ENCODE measurements around the gene FAM135A. TPM values are rescaled to one million over a fixed set of nuclear protein-coding genes. Genes with fewer than 3 reads are reported as not detected.
A peak's percentile ranks its signal among the peaks of the same experiment; 100 is the strongest.

Gene FAM135A
- total RNA-seq, result 10 to 100 TPM; 11.3 to 14.5 TPM
- 1 to 10 TPM; 1.4 to 2.8 TPM for polyA plus RNA-seq

- Histone ChIP-seq H3K27me3 (ENCODE audit: insufficient read depth, low read length) (no peaks in the 10 kb centered on the region), H3K27ac (ENCODE audit: low read depth, low read length) (peak within 1 kb of the TSS; percentile 56), H3K4me3 (ENCODE audit: low read length in 2 of 2) (peak within 1 kb of the TSS; percentile 59 to 62), H3K9me3 (ENCODE audit: control insufficient read depth in 1 of 2, low read length in 2 of 2) (no peaks in the 10 kb centered on the region), H3K36me3 (ENCODE audit: insufficient read depth, low read length) (no peaks in the 10 kb centered on the region), H3K4me1 (ENCODE audit: insufficient read depth, low read length) (peaks cover 17% of the 10 kb centered on the region)
- Mint-ChIP-seq H3K4me1 (peaks cover 13 to 26% (median 20%) of the 10 kb centered on the region in 4 donors), H3K4me3 (peak within 1 kb of the TSS; percentile 93 to 97 (median 95)), H3K36me3 (peaks cover 5 to 11% of the 10 kb centered on the region in 2 donors), H3K27ac (peak within 1 kb of the TSS; percentile 90 to 96 (median 92)), H3K27me3 (peaks cover 0 to 2% of the 10 kb centered on the region in 2 donors), H3K9me3 (peaks cover 0 to 2% (median 0%) of the 10 kb centered on the region in 8 donors)
- peak; percentile 90 to 96 (median 93) for DNase-seq
- ChIA-PET POLR2A (ENCODE audit: partially characterized antibody) (interaction anchor here (0.6 to 3.1 kb wide), 7 partner anchors 11 to 257 kb away, joined by 3 to 17 read pairs (median 3); partner anchors contain the start of genes SDHAF4 and SMAP1), CTCF (ENCODE audit: partially characterized antibody) (interaction anchor here (1.5 to 2.2 kb wide), 4 partner anchors 12 to 294 kb away, joined by 5 to 7 read pairs (median 5); no protein-coding TSS in a partner anchor)
- intact Hi-C loops (cut with micrococcal nuclease), result loop anchor here (1.0 to 10.0 kb wide), 7 partner anchors 41 to 871 kb away; partner anchors contain the start of genes LMBRD1, OGFRL1, SDHAF4 and SMAP1
Measured at GRCh38 chr6:70413114-70413991, at the start of gene FAM135A. FAM135A (plus strand) TSS chr6:70413508; CDS start chr6:70428343, 14,835 bp downstream.

DNA sequence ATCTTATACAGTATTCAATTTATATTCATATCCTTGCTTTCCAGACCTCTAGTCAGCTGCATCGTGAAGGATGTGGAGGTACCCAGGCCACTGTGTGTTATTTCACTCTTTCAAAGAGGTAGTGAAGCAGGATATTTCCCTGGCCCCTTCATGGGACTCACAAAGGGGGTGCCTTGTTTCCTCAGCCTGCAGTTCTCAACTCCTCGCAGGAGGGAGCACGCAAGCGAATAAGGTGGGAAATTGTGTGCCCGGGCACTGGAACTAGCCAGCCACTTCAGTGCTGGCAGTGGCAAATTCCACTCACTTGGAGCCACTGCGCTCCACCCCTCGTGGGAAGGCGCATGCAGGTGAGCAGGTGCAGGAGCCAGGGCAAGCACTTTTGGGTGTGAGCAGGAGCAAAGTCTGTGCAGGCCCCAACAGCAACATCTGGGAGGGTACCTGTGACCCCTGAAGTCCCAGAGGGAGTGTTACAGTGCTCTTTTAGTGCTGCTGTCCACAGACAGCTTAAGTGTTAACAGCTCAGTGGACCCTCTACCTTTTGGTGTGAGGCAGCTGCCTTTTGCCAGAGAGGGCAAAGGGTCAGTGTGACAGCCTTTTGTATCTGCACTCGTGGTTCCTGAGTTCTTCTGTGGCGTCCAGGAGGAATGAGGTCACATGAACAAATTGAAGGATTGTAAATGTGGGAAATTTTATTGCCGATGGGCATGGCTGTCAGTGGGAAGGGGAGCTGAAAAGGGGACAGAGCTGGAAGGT, 49.4 kb upstream of the FAM135A start:
- H3K36me3 Mint-ChIP-seq, result no peaks in the 10 kb centered on the region
- H3K36me3 ChIP-seq (ENCODE audit: insufficient read depth, low read length), result no peaks in the 10 kb centered on the region
- no peaks in the 10 kb centered on the region for H3K4me1 Mint-ChIP-seq
- no peaks in the 10 kb centered on the region for H3K4me1 ChIP-seq (ENCODE audit: insufficient read depth, low read length)
- H3K27ac Mint-ChIP-seq, result no peak overlapping the region
- no peak overlapping the region for H3K27ac ChIP-seq (ENCODE audit: low read depth, low read length)
- no peaks in the 10 kb centered on the region for H3K9me3 ChIP-seq (ENCODE audit: control insufficient read depth in 1 of 2, low read length in 2 of 2)
- ChIA-PET CTCF (ENCODE audit: partially characterized antibody) (interaction anchor here (0.9 to 2.0 kb wide), 3 partner anchors 8 to 16 kb away, joined by 3 to 5 read pairs (median 5); no protein-coding TSS in a partner anchor), POLR2A (ENCODE audit: partially characterized antibody) (no interaction called here)
- no peaks in the 10 kb centered on the region for H3K27me3 ChIP-seq (ENCODE audit: insufficient read depth, low read length)
- intact Hi-C loops (cut with micrococcal nuclease), result no loop called here
- peaks cover 3 to 5% of the 10 kb centered on the region in 2 donors for H3K27me3 Mint-ChIP-seq
- H3K4me3 ChIP-seq (ENCODE audit: low read length in 2 of 2), result no peak overlapping the region
- H3K4me3 Mint-ChIP-seq, result no peak overlapping the region
- no peak for DNase-seq
- H3K9me3 Mint-ChIP-seq, result peaks cover 0 to 5% (median 0%) of the 10 kb centered on the region in 8 donors

- H3K27ac ChIP-seq (ENCODE audit: low read depth, low read length), result no peak overlapping the region
- ChIA-PET POLR2A (ENCODE audit: partially characterized antibody) (interaction anchor here (0.6 kb wide), 1 partner anchor 298 kb away, joined by 3 read pairs; the partner anchor contains the start of gene SMAP1), CTCF (ENCODE audit: partially characterized antibody) (interaction anchor here (0.8 to 5.4 kb wide), 23 partner anchors 10 to 638 kb away, joined by 3 to 38 read pairs (median 5); no protein-coding TSS in a partner anchor)
- no peak overlapping the region for H3K4me3 ChIP-seq (ENCODE audit: low read length in 2 of 2)
- H3K4me1 Mint-ChIP-seq, result no peaks in the 10 kb centered on the region
- DNase-seq, result peak; percentile 53 to 62 (median 58)
- H3K36me3 Mint-ChIP-seq, result no peaks in the 10 kb centered on the region
- no peak overlapping the region for H3K27ac Mint-ChIP-seq
- H3K27me3 Mint-ChIP-seq, result peaks cover 6 to 16% of the 10 kb centered on the region in 2 donors
- intact Hi-C loops (cut with micrococcal nuclease), result loop anchor here (1.0 to 2.0 kb wide), 2 partner anchors 59 to 147 kb away; no protein-coding TSS in a partner anchor
- no peaks in the 10 kb centered on the region for H3K9me3 ChIP-seq (ENCODE audit: control insufficient read depth in 1 of 2, low read length in 2 of 2)
- H3K9me3 Mint-ChIP-seq, result no peaks in the 10 kb centered on the region
- H3K36me3 ChIP-seq (ENCODE audit: insufficient read depth, low read length), result no peaks in the 10 kb centered on the region
- no peaks in the 10 kb centered on the region for H3K27me3 ChIP-seq (ENCODE audit: insufficient read depth, low read length)
- H3K4me3 Mint-ChIP-seq, result no peak overlapping the region
- no peaks in the 10 kb centered on the region for H3K4me1 ChIP-seq (ENCODE audit: insufficient read depth, low read length)
Measured at GRCh38 chr6:70369332-70369950, 43.9 kb upstream of the FAM135A start.

GRCh38 chr6:70370496-70370895, 42.8 kb upstream of the FAM135A start:
- peaks cover 9 to 21% of the 10 kb centered on the region in 2 donors for H3K27me3 Mint-ChIP-seq
- DNase-seq, result no peak
- Histone ChIP-seq H3K27me3 (ENCODE audit: insufficient read depth, low read length) (no peaks in the 10 kb centered on the region), H3K36me3 (ENCODE audit: insufficient read depth, low read length) (no peaks in the 10 kb centered on the region), H3K4me1 (ENCODE audit: insufficient read depth, low read length) (no peaks in the 10 kb centered on the region), H3K9me3 (ENCODE audit: control insufficient read depth in 1 of 2, low read length in 2 of 2) (no peaks in the 10 kb centered on the region), H3K4me3 (ENCODE audit: low read length in 2 of 2) (no peak overlapping the region), H3K27ac (ENCODE audit: low read depth, low read length) (no peak overlapping the region)
- H3K27ac Mint-ChIP-seq, result no peak overlapping the region
- POLR2A ChIA-PET (ENCODE audit: partially characterized antibody), result no interaction called here
- no peaks in the 10 kb centered on the region for H3K36me3 Mint-ChIP-seq
- H3K4me1 Mint-ChIP-seq, result no peaks in the 10 kb centered on the region
- CTCF ChIA-PET (ENCODE audit: partially characterized antibody), result interaction anchor here (1.2 to 5.4 kb wide), 16 partner anchors 10 to 585 kb away, joined by 3 to 38 read pairs (median 6); partner anchors contain the start of gene FAM135A
- intact Hi-C loops (cut with micrococcal nuclease), result loop anchor here (5.0 kb wide), 1 partner anchor 42 kb away; the partner anchor contains the start of gene FAM135A
- no peaks in the 10 kb centered on the region for H3K9me3 Mint-ChIP-seq
- no peak overlapping the region for H3K4me3 Mint-ChIP-seq

GRCh38 chr6:70371454-70372105, 41.7 kb upstream of the FAM135A start:
- no peaks in the 10 kb centered on the region for H3K36me3 Mint-ChIP-seq
- H3K27ac ChIP-seq (ENCODE audit: low read depth, low read length), result no peak overlapping the region
- H3K4me1 Mint-ChIP-seq, result no peaks in the 10 kb centered on the region
- no peak overlapping the region for H3K4me3 Mint-ChIP-seq
- intact Hi-C loops (cut with micrococcal nuclease), result loop anchor here (1.0 to 5.0 kb wide), 2 partner anchors 41 to 315 kb away; partner anchors contain the start of gene FAM135A
- H3K27me3 Mint-ChIP-seq, result peaks cover 13 to 27% of the 10 kb centered on the region in 2 donors
- POLR2A ChIA-PET (ENCODE audit: partially characterized antibody), result interaction anchor here (1.0 kb wide), 1 partner anchor 42 kb away, joined by 3 read pairs; the partner anchor contains the start of gene FAM135A
- no peak overlapping the region for H3K27ac Mint-ChIP-seq
- peaks cover 7% of the 10 kb centered on the region for H3K27me3 ChIP-seq (ENCODE audit: insufficient read depth, low read length)
- no peaks in the 10 kb centered on the region for H3K36me3 ChIP-seq (ENCODE audit: insufficient read depth, low read length)
- no peaks in the 10 kb centered on the region for H3K9me3 ChIP-seq (ENCODE audit: control insufficient read depth in 1 of 2, low read length in 2 of 2)
- no peaks in the 10 kb centered on the region for H3K4me1 ChIP-seq (ENCODE audit: insufficient read depth, low read length)
- DNase-seq, result peak in 4 of 5 donors; percentile 46 to 61 (median 56)
- CTCF ChIA-PET (ENCODE audit: partially characterized antibody), result interaction anchor here (1.0 to 5.4 kb wide), 12 partner anchors 9 to 639 kb away, joined by 3 to 38 read pairs (median 7); partner anchors contain the start of gene FAM135A
- no peak overlapping the region for H3K4me3 ChIP-seq (ENCODE audit: low read length in 2 of 2)
- H3K9me3 Mint-ChIP-seq, result peaks cover 0 to 3% (median 0%) of the 10 kb centered on the region in 8 donors

GRCh38 chr6:70375166-70375565, 38.1 kb upstream of the FAM135A start:
- no peak for DNase-seq
- H3K27me3 ChIP-seq (ENCODE audit: insufficient read depth, low read length), result peaks cover 7% of the 10 kb centered on the region
- no peak overlapping the region for H3K4me3 ChIP-seq (ENCODE audit: low read length in 2 of 2)
- Mint-ChIP-seq H3K4me1 (no peaks in the 10 kb centered on the region), H3K36me3 (no peaks in the 10 kb centered on the region), H3K4me3 (no peak overlapping the region), H3K9me3 (peaks cover 0 to 3% (median 0%) of the 10 kb centered on the region in 8 donors), H3K27me3 (peaks cover 15 to 27% of the 10 kb centered on the region in 2 donors), H3K27ac (no peak overlapping the region)
- H3K36me3 ChIP-seq (ENCODE audit: insufficient read depth, low read length), result no peaks in the 10 kb centered on the region
- intact Hi-C loops (cut with micrococcal nuclease), result no loop called here
- POLR2A ChIA-PET (ENCODE audit: partially characterized antibody), result no interaction called here
- CTCF ChIA-PET (ENCODE audit: partially characterized antibody), result interaction anchor here (0.9 to 1.4 kb wide), 3 partner anchors 11 to 312 kb away, joined by 3 to 5 read pairs (median 3); no protein-coding TSS in a partner anchor
- no peak overlapping the region for H3K27ac ChIP-seq (ENCODE audit: low read depth, low read length)
- no peaks in the 10 kb centered on the region for H3K9me3 ChIP-seq (ENCODE audit: control insufficient read depth in 1 of 2, low read length in 2 of 2)
- no peaks in the 10 kb centered on the region for H3K4me1 ChIP-seq (ENCODE audit: insufficient read depth, low read length)
